ENCODE measurements around the gene CORO2A.
A peak's percentile ranks its signal among the peaks of the same experiment; 100 is the strongest.
"Not testable (repeated sequence)": the region's sequence is repeated elsewhere in the genome, so short reads cannot be mapped to it uniquely, and the experiment has no call there.

The CORO2A gene

GRCh38 chr9:98076514-98076890 is 115.9 kb downstream of the CORO2A start:
- DNase-seq = not testable (repeated sequence)

- no peak for DNase-seq
These were observed 117.1 kb downstream of the CORO2A start for GRCh38 chr9:98075332-98075805.

GRCh38 chr9:98074115-98074990 is 118.1 kb downstream of the CORO2A start:
- peak; percentile 68 for DNase-seq

- no peak for DNase-seq
These were observed 120.7 kb downstream of the CORO2A start for GRCh38 chr9:98071737-98072136.
